SH-SY5Y (cell line): Measurements from ENCODE around the gene RANBP17.

Source experiments
- GATA2 ChIP-seq: IDR thresholded peaks from 2 replicates; pipeline ENCODE4 v1.6.1; 2011; ENCODE audit warnings: mild to moderate bottlenecking, low read depth, low read length
- GATA3 ChIP-seq: IDR thresholded peaks from 2 replicates; pipeline ENCODE4 v1.6.1; 2011; ENCODE audit warnings: low read depth, mild to moderate bottlenecking, low read length, moderate library complexity

DNA sequence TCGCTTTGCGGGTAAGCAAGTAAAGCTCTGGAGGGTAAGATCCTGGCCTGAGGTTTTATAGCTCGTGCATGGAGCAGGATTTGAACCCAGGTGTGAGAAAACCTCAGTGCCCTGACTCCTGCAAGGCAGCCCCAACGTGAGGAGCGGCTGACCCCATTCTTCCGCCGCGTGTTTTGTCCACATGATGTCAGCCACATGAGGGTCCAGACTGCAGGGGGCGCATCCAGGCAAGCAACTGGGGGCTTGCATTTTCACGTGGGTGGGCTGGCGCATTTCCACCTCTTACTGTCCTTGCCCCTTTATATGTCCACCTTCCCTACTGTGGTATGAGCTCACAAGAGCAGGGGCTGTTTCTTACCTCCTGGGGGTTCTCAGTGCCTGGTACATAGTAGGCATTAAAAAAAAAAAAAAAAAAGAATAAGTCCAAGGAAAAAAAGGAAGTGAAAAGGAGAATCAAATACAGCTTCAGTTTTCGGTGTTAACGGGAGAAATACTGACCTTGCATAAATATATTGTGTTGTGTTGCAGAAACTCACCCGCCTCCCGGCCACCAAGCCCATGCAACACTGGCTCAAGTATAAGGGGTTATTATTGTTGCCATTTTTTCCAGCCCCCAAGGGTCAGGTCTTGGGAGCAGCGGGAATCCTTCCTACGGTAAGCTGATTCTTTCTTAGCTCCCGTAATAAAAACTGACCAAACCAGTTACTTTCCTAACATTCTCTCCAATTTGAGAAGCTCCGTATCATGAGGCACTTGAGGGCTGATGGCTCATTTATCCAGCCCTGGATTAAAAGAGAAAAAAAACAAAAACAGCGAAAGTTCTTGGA lies 462.2 kb downstream of the RANBP17 start:
- no peak for TF ChIP-seq GATA3
- no peak for TF ChIP-seq GATA2
